Urinary bladder (tissue), 4 donors: ENCODE data around the gene NAALADL2. TPM values are rescaled to one million over a fixed set of nuclear protein-coding genes. Genes with fewer than 3 reads are reported as not detected.
"Not testable (repeated sequence)": the region's sequence is repeated elsewhere in the genome, so short reads cannot be mapped to it uniquely, and the experiment has no call there.

Source experiments
- DNase-seq: peaks from one replicate; pipeline ENCODE4 v3.0.0-alpha.2; 2015; ENCODE audit errors: extremely low spot score
- H3K27ac ChIP-seq: one replicate; pipeline ENCODE4 v1.5.1; 2013; ENCODE audit warnings: low read depth, mild to moderate bottlenecking, moderate library complexity
- H3K36me3 ChIP-seq: one replicate; pipeline ENCODE4 v1.6.1; 2013; ENCODE audit warnings: mild to moderate bottlenecking, moderate library complexity; ENCODE audit not compliant: insufficient read depth
- H3K4me1 ChIP-seq: one replicate; pipeline ENCODE4 v1.6.1; 2013; ENCODE audit warnings: mild to moderate bottlenecking, moderate library complexity; ENCODE audit not compliant: insufficient read depth
- H3K4me3 ChIP-seq: one replicate; pipeline ENCODE4 v1.5.1; 2013; ENCODE audit warnings: low read depth, low read length
- WGBS: extraction: QIAGEN DNeasy Blood & Tissue Kit; methylation state at CpG from one replicate; pipeline ENCODE4 v1.1.7; 2013; 5-methylcytosine and 5-hydroxymethylcytosine counted together
- polyA plus RNA-seq: library from polyadenylated mRNA; stranded (reverse); fragments of 200-250 nt; gene quantifications from one replicate; pipeline ENCODE4 v1.2.3, GENCODE V29; 2013
- small RNA-seq: library from RNA; depleted of rRNA; stranded (forward); fragments of <200 nt; gene quantifications from one replicate; pipeline ENCODE3, GENCODE V24; 2014
- total RNA-seq: library from RNA; depleted of rRNA; stranded (reverse); fragments of >200 nt; gene quantifications from one replicate; pipeline ENCODE4 v1.2.3, GENCODE V29; 2014
- donor health status: healthy with polysubstance abuse.
- donor health status: healthy.

Gene NAALADL2
- total and polyA plus RNA-seq, 2 donors, result 4.2 to 77.5 TPM

DNA sequence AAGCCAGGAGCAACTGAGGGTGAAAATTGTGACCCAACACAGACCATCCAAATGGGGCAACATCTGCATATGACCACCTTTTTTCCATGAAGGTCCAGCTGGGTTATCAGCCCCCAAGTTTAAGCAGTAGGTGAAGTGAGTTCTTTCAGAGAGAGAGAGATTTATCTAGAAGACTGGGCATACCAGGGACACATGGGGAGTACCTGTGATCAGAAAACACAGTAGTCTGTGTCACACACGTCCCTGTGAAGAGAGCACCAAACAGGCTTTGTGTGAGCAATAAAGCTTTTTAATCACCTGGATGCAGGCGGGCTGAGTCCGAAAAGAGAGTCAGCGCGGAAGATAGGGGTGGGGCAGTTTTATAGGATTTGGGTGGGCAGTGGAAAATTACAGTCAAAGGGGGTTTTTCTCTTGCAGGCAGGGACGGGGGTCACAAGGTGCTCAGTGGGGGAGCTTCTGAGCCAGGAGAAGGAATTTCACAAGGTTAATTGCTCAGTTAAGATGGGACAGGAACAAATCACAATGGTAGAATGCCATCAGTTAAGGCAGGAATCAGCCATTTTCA lies 966.0 kb downstream of the NAALADL2 start:
- H3K36me3 ChIP-seq, H3K4me1 ChIP-seq, H3K4me3 ChIP-seq, DNase-seq, H3K27ac ChIP-seq: not testable (repeated sequence)
- 91% methylated on average over 6 of the region's 6 CpGs for WGBS

DNA sequence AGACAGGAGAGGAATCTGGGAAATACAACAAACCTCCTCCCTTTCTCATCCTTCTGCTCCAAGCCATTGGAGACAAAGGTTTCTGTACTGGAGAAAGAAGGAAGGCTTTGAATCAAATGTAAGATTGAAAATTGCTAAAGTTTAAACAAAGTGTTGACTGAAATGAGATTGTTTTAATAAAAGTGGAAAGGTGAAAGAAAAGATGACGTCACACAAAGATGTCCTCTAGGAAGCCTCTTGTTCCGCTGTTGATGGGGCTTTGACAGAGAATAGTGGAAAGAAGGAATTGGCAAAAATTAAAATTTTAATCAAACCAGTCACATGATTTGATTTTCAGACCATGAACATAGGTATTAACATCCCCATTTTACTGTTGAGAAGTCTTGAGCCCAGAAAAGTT lies 967.6 kb downstream of the NAALADL2 start:
- Histone ChIP-seq H3K27ac (no peak overlapping the region), H3K4me3 (no peak overlapping the region), H3K36me3 (no peaks in the 10 kb centered on the region), H3K4me1 (no peaks in the 10 kb centered on the region)
- no peak for DNase-seq
- whole genome bisulfite sequencing, result 96% methylated on average over 2 of the region's 2 CpGs

- H3K27ac ChIP-seq, DNase-seq, H3K4me1 ChIP-seq, H3K36me3 ChIP-seq, H3K4me3 ChIP-seq: not testable (repeated sequence)
- 84% methylated on average over 8 of the region's 8 CpGs for WGBS
These were observed 970.7 kb downstream of the NAALADL2 start for GRCh38 chr3:175829809-175830208.

- not testable (repeated sequence) for H3K4me1 ChIP-seq, DNase-seq, H3K36me3 ChIP-seq, H3K4me3 ChIP-seq, H3K27ac ChIP-seq
- 89% methylated on average over 6 of the region's 6 CpGs for WGBS
These were observed 976.6 kb downstream of the NAALADL2 start for GRCh38 chr3:175835763-175836162.

GRCh38 chr3:175836617-175837016 lies 977.5 kb downstream of the NAALADL2 start:
- no peaks in the 10 kb centered on the region for H3K4me1 ChIP-seq
- no peak overlapping the region for H3K27ac ChIP-seq
- WGBS, result 76% methylated on average over 4 of the region's 4 CpGs
- no peaks in the 10 kb centered on the region for H3K36me3 ChIP-seq
- DNase-seq, result no peak
- no peak overlapping the region for H3K4me3 ChIP-seq

- DNase-seq, result no peak
- Histone ChIP-seq H3K27ac (no peak overlapping the region), H3K36me3 (no peaks in the 10 kb centered on the region), H3K4me1 (no peaks in the 10 kb centered on the region), H3K4me3 (no peak overlapping the region)
- 67% methylated on average over 2 of the region's 2 CpGs for WGBS
These were observed 978.8 kb downstream of the NAALADL2 start for GRCh38 chr3:175837962-175838361.

DNA sequence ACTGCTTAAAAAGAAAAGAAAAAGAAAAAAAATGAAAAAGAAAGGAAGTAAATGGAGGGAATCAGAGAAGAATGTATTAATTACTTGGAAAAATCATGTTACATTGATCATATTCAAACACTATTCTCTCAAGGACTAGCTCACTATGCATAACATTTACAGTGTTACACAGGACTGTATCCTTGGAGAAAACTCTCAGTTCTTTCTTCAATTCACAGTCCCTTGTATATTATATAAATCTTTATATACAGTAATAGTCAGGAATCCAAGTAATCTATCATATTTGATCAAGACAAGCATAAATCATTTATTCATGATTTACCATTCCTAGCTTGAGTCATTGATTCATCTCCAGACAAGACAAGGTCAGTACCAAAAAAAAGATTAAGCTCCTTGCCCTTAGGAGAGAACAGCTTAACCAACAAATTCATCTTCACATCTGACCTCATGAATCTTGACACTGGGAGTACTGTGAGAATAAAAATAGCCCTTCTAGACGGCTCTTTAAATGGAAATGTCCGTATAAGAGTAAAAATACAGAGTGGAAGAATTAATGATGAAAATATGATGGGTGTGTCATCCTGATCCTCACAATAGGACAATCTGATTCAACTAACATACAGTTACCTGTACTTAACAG lies 980.4 kb downstream of the NAALADL2 start:
- no peak overlapping the region for H3K4me3 ChIP-seq
- no peak for DNase-seq
- WGBS, result 67% methylated on average over 2 of the region's 2 CpGs
- H3K4me1 ChIP-seq, result no peaks in the 10 kb centered on the region
- H3K36me3 ChIP-seq, result no peaks in the 10 kb centered on the region
- H3K27ac ChIP-seq, result no peak overlapping the region

- H3K27ac ChIP-seq, result no peak overlapping the region
- H3K4me1 ChIP-seq, result no peaks in the 10 kb centered on the region
- WGBS, result 70% methylated on average over 7 of the region's 7 CpGs
- no peak for DNase-seq
- H3K4me3 ChIP-seq, result no peak overlapping the region
- H3K36me3 ChIP-seq, result no peaks in the 10 kb centered on the region
These were observed 992.4 kb downstream of the NAALADL2 start for GRCh38 chr3:175851541-175851940.

- DNase-seq, result no peak
- 95% methylated on average over 1 of the region's 1 CpG for WGBS
- Histone ChIP-seq H3K4me1 (no peaks in the 10 kb centered on the region), H3K4me3 (no peak overlapping the region), H3K36me3 (no peaks in the 10 kb centered on the region), H3K27ac (no peak overlapping the region)
These were observed 993.4 kb downstream of the NAALADL2 start for GRCh38 chr3:175852560-175852959.

DNA sequence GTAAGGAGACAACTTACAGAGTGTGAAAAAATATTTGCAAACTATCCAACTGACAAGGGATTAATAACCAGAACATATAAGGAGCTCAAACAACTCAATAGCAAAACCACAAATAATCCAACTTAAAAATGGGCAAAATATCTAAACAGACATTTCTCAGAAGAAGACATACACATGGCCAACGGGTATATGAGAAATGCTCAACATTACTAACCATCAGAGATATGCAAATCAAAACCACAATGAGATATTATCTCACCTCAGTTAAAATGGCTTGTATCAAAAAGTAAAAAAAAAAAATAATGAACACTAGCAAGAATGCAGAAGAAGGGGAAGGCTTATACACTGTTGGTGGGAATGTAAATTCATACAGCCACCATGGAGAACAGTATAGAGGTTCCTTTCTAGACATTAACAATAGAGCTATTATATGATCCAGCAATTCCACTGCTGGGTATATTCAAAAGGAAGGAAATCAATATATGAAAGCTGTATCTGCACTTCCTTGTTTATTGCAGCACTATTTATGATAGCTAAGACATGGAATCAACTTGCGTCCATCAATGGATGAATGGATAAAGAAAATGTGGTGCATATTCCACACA lies 998.6 kb downstream of the NAALADL2 start:
- H3K36me3 ChIP-seq, result no peaks in the 10 kb centered on the region
- H3K27ac ChIP-seq, result no peak overlapping the region
- no peaks in the 10 kb centered on the region for H3K4me1 ChIP-seq
- no peak overlapping the region for H3K4me3 ChIP-seq
- 82% methylated on average over 2 of the region's 2 CpGs for WGBS
- no peak for DNase-seq

Small RNA genes lying within 50 kb of the gene (small RNA-seq; reads per million reads assigned to genes)
- gene MIR4789, result not detected
- not detected for gene RNU4-91P
- not detected for gene RNU6-1233P
- gene RNU6-1317P, result not detected
